ENCODE measurements around the gene BEAN1. TPM values are rescaled to one million over a fixed set of nuclear protein-coding genes. Genes with fewer than 3 reads are reported as not detected.
"Not testable (repeated sequence)": the region's sequence is repeated elsewhere in the genome, so short reads cannot be mapped to it uniquely, and the experiment has no call there.

BEAN1 gene
- total RNA-seq, 4 donors from 2014 or later: 0.47 to 1.0 (median 0.54) TPM; not detected in 1

- TF ChIP-seq EP300 (IDR thresholded peaks at IDR 0.05): no peak
- TF ChIP-seq POLR2AphosphoS5 (IDR thresholded peaks at IDR 0.05): peak; percentile 66
- 22 to 23% methylated on average over 6 to 7 of the region's 13 CpGs for WGBS, 2 donors (ENCODE audit: low coverage in 1 of 2)
- Histone ChIP-seq H3K36me3 (peaks cover 0 to 67% of the 10 kb centered on the region in 2 donors), H3K9me3 (no peaks in the 10 kb centered on the region), H3K27me3 (no peaks in the 10 kb centered on the region), H3K4me1 (peaks cover 11 to 70% (median 44%) of the 10 kb centered on the region in 3 donors), H3K27ac (peak overlapping the region in 3 of 4 donors; percentile 65 to 73 (median 68)), H3K4me3 (no peak overlapping the region)
- peak; percentile 27 for ATAC-seq
Measured at GRCh38 chr16:66511602-66512271, 84.6 kb downstream of the BEAN1 start.

GRCh38 chr16:66512272-66513110 is 85.4 kb downstream of the BEAN1 start:
- Histone ChIP-seq H3K4me3 (no peak overlapping the region), H3K27me3 (no peaks in the 10 kb centered on the region), H3K36me3 (peaks cover 0 to 59% of the 10 kb centered on the region in 2 donors), H3K27ac (peak overlapping the region in 3 of 4 donors; percentile 65 to 73 (median 68)), H3K4me1 (peaks cover 11 to 77% (median 51%) of the 10 kb centered on the region in 3 donors), H3K9me3 (no peaks in the 10 kb centered on the region)
- no peak for ATAC-seq
- TF ChIP-seq POLR2A (IDR thresholded peaks at IDR 0.05): no peak
- no peak for TF ChIP-seq POLR2AphosphoS5 (IDR thresholded peaks at IDR 0.05)
- TF ChIP-seq EP300 (IDR thresholded peaks at IDR 0.05): no peak
- TF ChIP-seq CTCF (IDR thresholded peaks at IDR 0.05): no peak
- 88 to 100% methylated on average over 3 to 14 of the region's 15 CpGs for WGBS, 2 donors (ENCODE audit: low coverage in 1 of 2)

GRCh38 chr16:66513111-66513723 is 86.1 kb downstream of the BEAN1 start:
- peak overlapping the region in 3 of 4 donors; percentile 16 to 68 (median 18) for H3K27ac ChIP-seq

GRCh38 chr16:66514391-66514790 is 87.3 kb downstream of the BEAN1 start:
- not testable (repeated sequence) for H3K9me3 ChIP-seq, H3K4me3 ChIP-seq, H3K27me3 ChIP-seq, ATAC-seq, H3K27ac ChIP-seq
- WGBS, 2 donors (ENCODE audit: low coverage in 1 of 2): 90 to 100% methylated on average over 2 of the region's 17 CpGs
- peaks cover 0 to 47% of the 10 kb centered on the region in 2 donors for H3K36me3 ChIP-seq
- H3K4me1 ChIP-seq: peaks cover 11 to 79% (median 56%) of the 10 kb centered on the region in 3 donors

More at GRCh38 chr16:66513111-66513723, 86.1 kb downstream of the BEAN1 start:
- no peak for TF ChIP-seq CTCF (IDR thresholded peaks at IDR 0.05)
- TF ChIP-seq POLR2AphosphoS5 (IDR thresholded peaks at IDR 0.05): no peak
- no peak for TF ChIP-seq EP300 (IDR thresholded peaks at IDR 0.05)
- TF ChIP-seq POLR2A (IDR thresholded peaks at IDR 0.05): no peak
- ATAC-seq: no peak
- Histone ChIP-seq H3K9me3 (no peaks in the 10 kb centered on the region), H3K36me3 (peaks cover 0 to 57% of the 10 kb centered on the region in 2 donors), H3K4me3 (no peak overlapping the region), H3K27me3 (no peaks in the 10 kb centered on the region), H3K4me1 (peaks cover 11 to 77% (median 56%) of the 10 kb centered on the region in 3 donors)
- WGBS, 2 donors (ENCODE audit: low coverage in 1 of 2): 70 to 84% methylated on average over 4 to 6 of the region's 8 CpGs

- H3K27me3 ChIP-seq, H3K9me3 ChIP-seq, H3K4me3 ChIP-seq, ATAC-seq: not testable (repeated sequence)
- WGBS, 2 donors (ENCODE audit: low coverage in 1 of 2): 88 to 94% methylated on average over 3 to 4 of the region's 10 CpGs
- Histone ChIP-seq H3K27ac (peak overlapping the region in 3 of 4 donors; percentile 83 to 95 (median 92)), H3K4me1 (peaks cover 11 to 80% (median 56%) of the 10 kb centered on the region in 3 donors), H3K36me3 (peaks cover 0 to 48% of the 10 kb centered on the region in 2 donors)
Measured at GRCh38 chr16:66514980-66515595, 88.0 kb downstream of the BEAN1 start.
